ENCODE measurements around the gene NDUFS8.

GRCh38 chr11:68074584-68075352 lies 44.3 kb downstream of the NDUFS8 start:
- TF ChIP-seq EZH2 (IDR thresholded peaks at IDR 0.05; ENCODE audit: low read length, unreplicated experiment), result no peak
- TF ChIP-seq CTCF (conservative IDR thresholded peaks at IDR 0.05; ENCODE audit: low read depth, low read length), result no peak

Measured in PC-3 (cell line).